Activated CD4-positive, alpha-beta T cell treated with anti-CD3 and anti-CD28 coated beads, Interleukin-2, amount 10 ng/mL, durations not matched to agents 7 days and 5 days (primary cell): Measurements from ENCODE around the gene TULP1. TPM values are rescaled to one million over a fixed set of nuclear protein-coding genes. Genes with fewer than 3 reads are reported as not detected.
A peak's percentile ranks its signal among the peaks of the same experiment; 100 is the strongest.

ENCODE experiments used
- CTCF ChIA-PET: fragments of 350-600 bp; sonication (Branson Sonifier 250); formaldehyde crosslinking; loops from one replicate; lab custom pipeline; 2021; ENCODE audit warnings: antibody characterized with exemption; lab: Charles Lee
- POLR2A ChIA-PET: fragments of 350-600 bp; sonication (Branson Sonifier 250); formaldehyde crosslinking; loops from one replicate; lab custom pipeline; 2021; ENCODE audit warnings: antibody characterized with exemption; lab: Charles Lee
- DNase-seq: peaks from one replicate; pipeline ENCODE4 v3.0.0-alpha.2; 2020
- H3K27ac Mint-ChIP-seq: one replicate; pipeline ENCODE4 v1.8.0; 2021; ENCODE audit warnings: mild to moderate bottlenecking, moderate library complexity, mixed read lengths
- H3K27me3 Mint-ChIP-seq: one replicate; pipeline ENCODE4 v1.8.0; 2021; ENCODE audit warnings: mixed read lengths
- H3K36me3 Mint-ChIP-seq: one replicate; pipeline ENCODE4 v1.8.0; 2021; ENCODE audit warnings: low read depth, mixed read lengths
- H3K4me1 Mint-ChIP-seq: one replicate; pipeline ENCODE4 v1.8.0; 2021; ENCODE audit warnings: mixed read lengths
- H3K4me3 Mint-ChIP-seq: one replicate; pipeline ENCODE4 v1.8.0; 2021; ENCODE audit warnings: mild to moderate bottlenecking, moderate library complexity, mixed read lengths
- H3K9me3 Mint-ChIP-seq: one replicate; pipeline ENCODE4 v1.8.0; 2021; ENCODE audit warnings: mixed read lengths
- total RNA-seq, 2 experiments: library from RNA; stranded (reverse); gene quantifications; one replicate each; pipeline ENCODE4 v1.2.3, GENCODE V29; 2021

Gene TULP1
- total RNA-seq, 2 experiments from 2014 or later, result not detected

- Mint-ChIP-seq H3K4me1 (peaks cover 2% of the 10 kb centered on the region), H3K4me3 (no peak overlapping the region), H3K36me3 (no peaks in the 10 kb centered on the region), H3K9me3 (no peaks in the 10 kb centered on the region), H3K27me3 (peaks cover 32% of the 10 kb centered on the region), H3K27ac (no peak overlapping the region)
- POLR2A ChIA-PET, result no interaction called here
- no peak for DNase-seq
- CTCF ChIA-PET, result interaction anchor here (0.6 to 1.8 kb wide), 2 partner anchors 11 to 12 kb away, joined by 3 to 5 read pairs; no protein-coding TSS in a partner anchor
These were observed 6.7 kb downstream of the TULP1 start for GRCh38 chr6:35505999-35506412.

GRCh38 chr6:35503534-35503933 is 9.2 kb downstream of the TULP1 start:
- Mint-ChIP-seq H3K27me3 (peaks cover 38% of the 10 kb centered on the region), H3K4me3 (no peak overlapping the region), H3K27ac (no peak overlapping the region), H3K4me1 (peaks cover 3% of the 10 kb centered on the region), H3K36me3 (no peaks in the 10 kb centered on the region), H3K9me3 (no peaks in the 10 kb centered on the region)
- DNase-seq, result no peak
- POLR2A ChIA-PET, result no interaction called here
- CTCF ChIA-PET, result interaction anchor here (1.3 to 1.4 kb wide), 2 partner anchors 20 to 234 kb away, joined by 4 read pairs; partner anchors contain the start of gene ARMC12

- CTCF ChIA-PET, result interaction anchor here (0.6 kb wide), 1 partner anchor 150 kb away, joined by 3 read pairs; no protein-coding TSS in a partner anchor
- POLR2A ChIA-PET, result no interaction called here
- Mint-ChIP-seq H3K27ac (no peak overlapping the region), H3K9me3 (no peaks in the 10 kb centered on the region), H3K36me3 (no peaks in the 10 kb centered on the region), H3K27me3 (peaks cover 38% of the 10 kb centered on the region), H3K4me1 (peaks cover 8% of the 10 kb centered on the region), H3K4me3 (no peak overlapping the region)
- no peak for DNase-seq
These were observed 10.9 kb downstream of the TULP1 start for GRCh38 chr6:35501784-35502183.

GRCh38 chr6:35500782-35501181 is 11.9 kb downstream of the TULP1 start:
- POLR2A ChIA-PET, result no interaction called here
- peaks cover 40% of the 10 kb centered on the region for H3K27me3 Mint-ChIP-seq
- H3K4me3 Mint-ChIP-seq, result no peak overlapping the region
- H3K36me3 Mint-ChIP-seq, result no peaks in the 10 kb centered on the region
- no peak overlapping the region for H3K27ac Mint-ChIP-seq
- no peak for DNase-seq
- peaks cover 8% of the 10 kb centered on the region for H3K4me1 Mint-ChIP-seq
- H3K9me3 Mint-ChIP-seq, result no peaks in the 10 kb centered on the region
- CTCF ChIA-PET, result interaction anchor here (0.6 kb wide), 1 partner anchor 478 kb away, joined by 3 read pairs; no protein-coding TSS in a partner anchor

- Mint-ChIP-seq H3K4me1 (peaks cover 16% of the 10 kb centered on the region), H3K27me3 (peaks cover 43% of the 10 kb centered on the region), H3K36me3 (no peaks in the 10 kb centered on the region), H3K27ac (no peak overlapping the region), H3K4me3 (no peak overlapping the region), H3K9me3 (no peaks in the 10 kb centered on the region)
- POLR2A ChIA-PET, result no interaction called here
- CTCF ChIA-PET, result no interaction called here
- DNase-seq, result no peak
These were observed 13.3 kb downstream of the TULP1 start for GRCh38 chr6:35499372-35499771.

GRCh38 chr6:35498422-35499067 is 14.2 kb downstream of the TULP1 start:
- DNase-seq, result no peak
- peaks cover 46% of the 10 kb centered on the region for H3K27me3 Mint-ChIP-seq
- peaks cover 20% of the 10 kb centered on the region for H3K4me1 Mint-ChIP-seq
- no peaks in the 10 kb centered on the region for H3K9me3 Mint-ChIP-seq
- ChIA-PET POLR2A (interaction anchor here (1.2 kb wide), 1 partner anchor 337 kb away, joined by 3 read pairs; no protein-coding TSS in a partner anchor), CTCF (interaction anchor here (0.6 to 2.2 kb wide), 8 partner anchors 9 to 239 kb away, joined by 3 to 6 read pairs (median 4); partner anchors contain the start of gene ARMC12)
- peak overlapping the region; percentile 61 for H3K4me3 Mint-ChIP-seq
- peak overlapping the region; percentile 74 for H3K27ac Mint-ChIP-seq
- H3K36me3 Mint-ChIP-seq, result no peaks in the 10 kb centered on the region

GRCh38 chr6:35497571-35498421 is 14.9 kb downstream of the TULP1 start:
- Mint-ChIP-seq H3K27ac (peak overlapping the region; percentile 59), H3K4me3 (peak overlapping the region; percentile 67), H3K9me3 (no peaks in the 10 kb centered on the region), H3K4me1 (peaks cover 18% of the 10 kb centered on the region), H3K36me3 (no peaks in the 10 kb centered on the region), H3K27me3 (peaks cover 40% of the 10 kb centered on the region)
- CTCF ChIA-PET, result interaction anchor here (0.5 to 2.2 kb wide), 11 partner anchors 8 to 826 kb away, joined by 3 to 6 read pairs (median 4); partner anchors contain the start of gene ARMC12
- POLR2A ChIA-PET, result interaction anchor here (1.2 kb wide), 1 partner anchor 336 kb away, joined by 3 read pairs; no protein-coding TSS in a partner anchor
- peak; percentile 43 for DNase-seq

- CTCF ChIA-PET, result interaction anchor here (0.5 to 2.2 kb wide), 8 partner anchors 7 to 825 kb away, joined by 3 to 6 read pairs (median 3); partner anchors contain the start of gene ARMC12
- H3K4me1 Mint-ChIP-seq, result peaks cover 18% of the 10 kb centered on the region
- DNase-seq, result peak; percentile 33
- H3K27me3 Mint-ChIP-seq, result peaks cover 43% of the 10 kb centered on the region
- H3K27ac Mint-ChIP-seq, result peak within 1 kb of the TSS; percentile 59
- POLR2A ChIA-PET, result no interaction called here
- no peaks in the 10 kb centered on the region for H3K36me3 Mint-ChIP-seq
- H3K9me3 Mint-ChIP-seq, result no peaks in the 10 kb centered on the region
- peak within 1 kb of the TSS; percentile 67 for H3K4me3 Mint-ChIP-seq
These were observed 15.7 kb downstream of the TULP1 start, which contains the start of gene TEAD3 for GRCh38 chr6:35496841-35497570. TSS of gene TEAD3 (minus strand) at chr6:35497079.

GRCh38 chr6:35496036-35496840 is 16.5 kb downstream of the TULP1 start:
- ChIA-PET POLR2A (no interaction called here), CTCF (interaction anchor here (0.5 to 2.2 kb wide), 4 partner anchors 9 to 220 kb away, joined by 3 to 6 read pairs (median 4); no protein-coding TSS in a partner anchor)
- H3K4me3 Mint-ChIP-seq, result peak overlapping the region; percentile 67

GRCh38 chr6:35495258-35496035 is 17.2 kb downstream of the TULP1 start:
- Mint-ChIP-seq H3K27ac (no peak overlapping the region), H3K27me3 (peaks cover 38% of the 10 kb centered on the region), H3K9me3 (no peaks in the 10 kb centered on the region), H3K4me1 (peaks cover 23% of the 10 kb centered on the region), H3K36me3 (no peaks in the 10 kb centered on the region), H3K4me3 (peak overlapping the region; percentile 67)
- DNase-seq, result no peak
- ChIA-PET CTCF (interaction anchor here (0.6 to 1.5 kb wide), 2 partner anchors 10 to 219 kb away, joined by 5 read pairs; no protein-coding TSS in a partner anchor), POLR2A (no interaction called here)

More at GRCh38 chr6:35496036-35496840, 16.5 kb downstream of the TULP1 start:
- H3K27ac Mint-ChIP-seq, result no peak overlapping the region
- H3K36me3 Mint-ChIP-seq, result no peaks in the 10 kb centered on the region
- no peaks in the 10 kb centered on the region for H3K9me3 Mint-ChIP-seq
- peaks cover 40% of the 10 kb centered on the region for H3K27me3 Mint-ChIP-seq
- H3K4me1 Mint-ChIP-seq, result peaks cover 18% of the 10 kb centered on the region
- DNase-seq, result no peak

GRCh38 chr6:35494161-35494563 is 18.5 kb downstream of the TULP1 start:
- CTCF ChIA-PET, result interaction anchor here (1.0 to 1.5 kb wide), 2 partner anchors 11 to 21 kb away, joined by 3 to 5 read pairs; no protein-coding TSS in a partner anchor
- Mint-ChIP-seq H3K4me1 (peaks cover 23% of the 10 kb centered on the region), H3K4me3 (no peak overlapping the region), H3K27me3 (peaks cover 27% of the 10 kb centered on the region), H3K36me3 (no peaks in the 10 kb centered on the region), H3K27ac (no peak overlapping the region), H3K9me3 (no peaks in the 10 kb centered on the region)
- no peak for DNase-seq
- POLR2A ChIA-PET, result no interaction called here
